ENCODE measurements around the gene IL7R.

IL7R gene

GRCh38 chr5:35816881-35817521 lies 39.7 kb upstream of the IL7R start:
- H3K27me3 ChIP-seq (ENCODE audit: insufficient read depth, low read depth, severe bottlenecking), result peaks cover 46% of the 10 kb centered on the region
- DNase-seq, result no peak
- no peaks in the 10 kb centered on the region for H3K36me3 ChIP-seq
- no peaks in the 10 kb centered on the region for H3K9me3 ChIP-seq (ENCODE audit: severe bottlenecking)
- no peak for TF ChIP-seq CTCF (IDR thresholded peaks at IDR 0.05; ENCODE audit: low read depth, low read length)
- no peak overlapping the region for H3K27ac ChIP-seq
- H3K4me3 ChIP-seq (ENCODE audit: low read depth, low read length), result no peak overlapping the region

GRCh38 chr5:35819026-35819425 lies 37.7 kb upstream of the IL7R start:
- H3K27ac ChIP-seq, result no peak overlapping the region
- no peaks in the 10 kb centered on the region for H3K36me3 ChIP-seq
- peaks cover 51% of the 10 kb centered on the region for H3K27me3 ChIP-seq (ENCODE audit: insufficient read depth, low read depth, severe bottlenecking)
- no peak for DNase-seq
- H3K4me3 ChIP-seq (ENCODE audit: low read depth, low read length), result no peak overlapping the region
- no peak for TF ChIP-seq CTCF (IDR thresholded peaks at IDR 0.05; ENCODE audit: low read depth, low read length)
- no peaks in the 10 kb centered on the region for H3K9me3 ChIP-seq (ENCODE audit: severe bottlenecking)

GRCh38 chr5:35819668-35820067 lies 37.0 kb upstream of the IL7R start:
- Histone ChIP-seq H3K9me3 (ENCODE audit: severe bottlenecking) (no peaks in the 10 kb centered on the region), H3K36me3 (no peaks in the 10 kb centered on the region), H3K4me3 (ENCODE audit: low read depth, low read length) (no peak overlapping the region), H3K27ac (no peak overlapping the region), H3K27me3 (ENCODE audit: insufficient read depth, low read depth, severe bottlenecking) (peaks cover 57% of the 10 kb centered on the region)
- TF ChIP-seq CTCF (IDR thresholded peaks at IDR 0.05; ENCODE audit: low read depth, low read length), result no peak
- no peak for DNase-seq

GRCh38 chr5:35820735-35821134 lies 36.0 kb upstream of the IL7R start:
- H3K27me3 ChIP-seq (ENCODE audit: insufficient read depth, low read depth, severe bottlenecking), result peaks cover 68% of the 10 kb centered on the region
- TF ChIP-seq CTCF (IDR thresholded peaks at IDR 0.05; ENCODE audit: low read depth, low read length), result no peak
- no peaks in the 10 kb centered on the region for H3K9me3 ChIP-seq (ENCODE audit: severe bottlenecking)
- no peak for DNase-seq
- no peak overlapping the region for H3K4me3 ChIP-seq (ENCODE audit: low read depth, low read length)
- H3K36me3 ChIP-seq, result no peaks in the 10 kb centered on the region
- no peak overlapping the region for H3K27ac ChIP-seq

- Histone ChIP-seq H3K4me3 (ENCODE audit: low read depth, low read length) (no peak overlapping the region), H3K9me3 (ENCODE audit: severe bottlenecking) (no peaks in the 10 kb centered on the region), H3K27me3 (ENCODE audit: insufficient read depth, low read depth, severe bottlenecking) (peaks cover 68% of the 10 kb centered on the region), H3K36me3 (no peaks in the 10 kb centered on the region), H3K27ac (no peak overlapping the region)
- no peak for TF ChIP-seq CTCF (IDR thresholded peaks at IDR 0.05; ENCODE audit: low read depth, low read length)
- DNase-seq, result no peak
Observed at GRCh38 chr5:35821513-35821912, 35.2 kb upstream of the IL7R start.

- H3K4me3 ChIP-seq (ENCODE audit: low read depth, low read length), result no peak overlapping the region
- no peak for TF ChIP-seq CTCF (IDR thresholded peaks at IDR 0.05; ENCODE audit: low read depth, low read length)
- peaks cover 67% of the 10 kb centered on the region for H3K27me3 ChIP-seq (ENCODE audit: insufficient read depth, low read depth, severe bottlenecking)
- H3K9me3 ChIP-seq (ENCODE audit: severe bottlenecking), result no peaks in the 10 kb centered on the region
- H3K36me3 ChIP-seq, result no peaks in the 10 kb centered on the region
- DNase-seq, result no peak
- H3K27ac ChIP-seq, result no peak overlapping the region
Observed at GRCh38 chr5:35822511-35822910, 34.2 kb upstream of the IL7R start.
